Measurements from ENCODE around the gene ASCC3. TPM values are rescaled to one million over a fixed set of nuclear protein-coding genes. Genes with fewer than 3 reads are reported as not detected.
"Not testable (repeated sequence)": the region's sequence is repeated elsewhere in the genome, so short reads cannot be mapped to it uniquely, and the experiment has no call there.

Gene ASCC3
- total RNA-seq, 1 donor from 2014 or later: 76.7 TPM

- intact Hi-C loops (cut with micrococcal nuclease): loop anchor here (5.0 kb wide), 1 partner anchor 1936 kb away; the partner anchor contains the start of gene FBXL4
These were observed 2.2 kb upstream of the ASCC3 start for GRCh38 chr6:100883347-100883746.

GRCh38 chr6:100881707-100882040 is 545 bp upstream of the ASCC3 start:
- intact Hi-C loops (cut with micrococcal nuclease): loop anchor here (1.0 to 5.0 kb wide), 4 partner anchors 1313 to 1934 kb away; partner anchors contain the start of genes CCNC, FBXL4, PNISR and USP45

GRCh38 chr6:100880149-100880852 is 828 bp downstream of the ASCC3 start:
- intact Hi-C loops (cut with micrococcal nuclease): loop anchor here (2.0 to 5.0 kb wide), 3 partner anchors 1312 to 1933 kb away; partner anchors contain the start of genes CCNC, FBXL4 and PNISR

- intact Hi-C loops (cut with micrococcal nuclease): no loop called here
These were observed 1.8 kb downstream of the ASCC3 start for GRCh38 chr6:100879317-100879716.

- intact Hi-C loops (cut with micrococcal nuclease): no loop called here
These were observed 3.3 kb downstream of the ASCC3 start for GRCh38 chr6:100877851-100878250.

GRCh38 chr6:100876251-100876650 is 4.9 kb downstream of the ASCC3 start:
- intact Hi-C loops (cut with micrococcal nuclease): no loop called here

GRCh38 chr6:100865525-100865924 is 15.6 kb downstream of the ASCC3 start:
- intact Hi-C loops (cut with micrococcal nuclease): no loop called here

- intact Hi-C loops (cut with micrococcal nuclease): no loop called here
These were observed 19.1 kb downstream of the ASCC3 start for GRCh38 chr6:100862063-100862462.

GRCh38 chr6:100856146-100856545 is 25.0 kb downstream of the ASCC3 start:
- intact Hi-C loops (cut with micrococcal nuclease): no loop called here

- intact Hi-C loops (cut with micrococcal nuclease): no loop called here
These were observed 29.3 kb downstream of the ASCC3 start for GRCh38 chr6:100851819-100852218.

GRCh38 chr6:100850174-100850573 is 31.0 kb downstream of the ASCC3 start:
- intact Hi-C loops (cut with micrococcal nuclease): no loop called here

GRCh38 chr6:100846276-100846675 is 34.9 kb downstream of the ASCC3 start:
- intact Hi-C loops (cut with micrococcal nuclease): no loop called here

- intact Hi-C loops (cut with micrococcal nuclease): no loop called here
These were observed 35.5 kb downstream of the ASCC3 start for GRCh38 chr6:100845676-100846075.

GRCh38 chr6:100839419-100839818 is 41.7 kb downstream of the ASCC3 start:
- intact Hi-C loops (cut with micrococcal nuclease): no loop called here

GRCh38 chr6:100838011-100838410 is 43.1 kb downstream of the ASCC3 start:
- intact Hi-C loops (cut with micrococcal nuclease): no loop called here

- intact Hi-C loops (cut with micrococcal nuclease): no loop called here
These were observed 47.1 kb downstream of the ASCC3 start for GRCh38 chr6:100833972-100834574.

GRCh38 chr6:100829077-100829595 is 52.0 kb downstream of the ASCC3 start:
- intact Hi-C loops (cut with micrococcal nuclease): not testable (repeated sequence)

- intact Hi-C loops (cut with micrococcal nuclease): no loop called here
These were observed 58.1 kb downstream of the ASCC3 start for GRCh38 chr6:100823041-100823440.

- intact Hi-C loops (cut with micrococcal nuclease): no loop called here
These were observed 63.1 kb downstream of the ASCC3 start for GRCh38 chr6:100818066-100818465.

- intact Hi-C loops (cut with micrococcal nuclease): no loop called here
These were observed 71.1 kb downstream of the ASCC3 start for GRCh38 chr6:100810015-100810414.

- intact Hi-C loops (cut with micrococcal nuclease): no loop called here
These were observed 71.8 kb downstream of the ASCC3 start for GRCh38 chr6:100809346-100809745.

GRCh38 chr6:100808638-100809275 is 72.4 kb downstream of the ASCC3 start:
- intact Hi-C loops (cut with micrococcal nuclease): no loop called here

All from T-helper 1 cell treated with Interleukin-12 subunit alpha and Interleukin-12 subunit beta and Interleukin-4 antibody, amounts not matched to agents 30 ng/mL and 1 ng/mL, for 36 hours (primary cell).